Measurements from ENCODE around the gene SASH1.

DNA sequence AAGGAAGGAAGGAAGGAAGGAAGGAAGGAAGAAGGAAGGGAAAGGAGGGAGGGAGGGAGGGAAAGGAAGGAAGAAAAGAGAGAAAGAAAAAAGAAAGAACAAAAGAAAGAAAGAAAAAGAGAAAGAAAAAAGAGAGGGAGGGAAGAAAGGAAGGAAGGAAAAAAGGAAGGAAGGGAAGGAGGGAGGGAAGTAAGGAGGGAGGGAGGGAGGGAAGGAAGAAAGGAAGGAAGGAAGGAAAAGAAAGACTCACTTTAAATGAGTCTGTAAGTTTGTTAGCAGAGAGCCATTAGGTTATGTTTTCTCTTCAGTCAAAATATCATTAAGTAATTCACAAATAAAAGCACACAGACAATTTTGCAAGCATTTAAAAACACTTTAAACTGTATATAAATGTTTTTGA, 44.0 kb upstream of the SASH1 start:
- TF ChIP-seq, protein P1, sequence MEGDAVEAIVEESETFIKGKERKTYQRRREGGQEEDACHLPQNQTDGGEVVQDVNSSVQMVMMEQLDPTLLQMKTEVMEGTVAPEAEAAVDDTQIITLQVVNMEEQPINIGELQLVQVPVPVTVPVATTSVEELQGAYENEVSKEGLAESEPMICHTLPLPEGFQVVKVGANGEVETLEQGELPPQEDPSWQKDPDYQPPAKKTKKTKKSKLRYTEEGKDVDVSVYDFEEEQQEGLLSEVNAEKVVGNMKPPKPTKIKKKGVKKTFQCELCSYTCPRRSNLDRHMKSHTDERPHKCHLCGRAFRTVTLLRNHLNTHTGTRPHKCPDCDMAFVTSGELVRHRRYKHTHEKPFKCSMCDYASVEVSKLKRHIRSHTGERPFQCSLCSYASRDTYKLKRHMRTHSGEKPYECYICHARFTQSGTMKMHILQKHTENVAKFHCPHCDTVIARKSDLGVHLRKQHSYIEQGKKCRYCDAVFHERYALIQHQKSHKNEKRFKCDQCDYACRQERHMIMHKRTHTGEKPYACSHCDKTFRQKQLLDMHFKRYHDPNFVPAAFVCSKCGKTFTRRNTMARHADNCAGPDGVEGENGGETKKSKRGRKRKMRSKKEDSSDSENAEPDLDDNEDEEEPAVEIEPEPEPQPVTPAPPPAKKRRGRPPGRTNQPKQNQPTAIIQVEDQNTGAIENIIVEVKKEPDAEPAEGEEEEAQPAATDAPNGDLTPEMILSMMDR (IDR thresholded peaks at IDR 0.05; ENCODE audit: insufficient read depth, low read depth, low read length): no peak
- TF ChIP-seq EZH2 (IDR thresholded peaks at IDR 0.05; ENCODE audit: insufficient read depth, low read length): no peak

Measured in astrocyte (in vitro differentiated cells and primary cell).